Right hindlimb (tissue), 1 donor: Measurements from ENCODE around the gene PCDH9.
"Not testable (repeated sequence)": the region's sequence is repeated elsewhere in the genome, so short reads cannot be mapped to it uniquely, and the experiment has no call there.

Experiments
- DNase-seq: peaks from one replicate; pipeline ENCODE4 v3.0.0-alpha.2; 2018

Gene PCDH9

DNA sequence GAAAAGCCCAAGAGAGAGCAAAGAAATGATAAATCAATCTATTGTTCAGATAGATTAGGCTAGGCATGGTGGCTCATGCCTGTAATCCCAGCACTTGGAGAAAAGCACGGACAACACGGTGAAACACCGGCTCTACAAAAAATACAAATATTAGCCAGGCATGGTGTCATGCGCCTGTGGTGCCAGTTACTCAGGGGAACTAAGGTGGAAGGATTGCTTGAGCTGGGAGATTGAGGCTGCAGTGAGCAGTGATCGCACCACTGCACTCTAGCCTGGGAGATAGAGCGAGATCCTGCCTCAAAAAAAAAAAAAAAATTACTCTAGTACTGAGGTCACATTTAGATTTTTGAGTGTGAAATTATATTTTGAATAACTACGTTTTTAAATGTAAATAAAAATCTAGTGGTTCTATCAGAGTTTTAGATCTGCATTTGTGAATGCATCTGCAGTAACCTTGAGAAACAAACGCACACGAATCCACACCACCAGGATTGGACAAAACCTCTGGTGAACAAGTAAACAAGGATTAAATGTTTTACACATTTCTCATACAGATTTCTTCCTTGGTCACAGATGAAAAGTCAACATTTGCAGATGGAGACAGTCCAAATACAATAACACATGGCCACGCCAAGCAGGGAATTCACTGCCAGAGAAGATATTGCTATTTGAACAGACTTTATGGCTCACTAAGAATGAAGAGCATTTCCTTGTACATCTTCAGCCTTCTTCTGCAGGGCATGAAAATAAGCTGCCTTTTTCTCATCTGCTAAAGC is 917.6 kb downstream of the PCDH9 start:
- no peak for DNase-seq

DNA sequence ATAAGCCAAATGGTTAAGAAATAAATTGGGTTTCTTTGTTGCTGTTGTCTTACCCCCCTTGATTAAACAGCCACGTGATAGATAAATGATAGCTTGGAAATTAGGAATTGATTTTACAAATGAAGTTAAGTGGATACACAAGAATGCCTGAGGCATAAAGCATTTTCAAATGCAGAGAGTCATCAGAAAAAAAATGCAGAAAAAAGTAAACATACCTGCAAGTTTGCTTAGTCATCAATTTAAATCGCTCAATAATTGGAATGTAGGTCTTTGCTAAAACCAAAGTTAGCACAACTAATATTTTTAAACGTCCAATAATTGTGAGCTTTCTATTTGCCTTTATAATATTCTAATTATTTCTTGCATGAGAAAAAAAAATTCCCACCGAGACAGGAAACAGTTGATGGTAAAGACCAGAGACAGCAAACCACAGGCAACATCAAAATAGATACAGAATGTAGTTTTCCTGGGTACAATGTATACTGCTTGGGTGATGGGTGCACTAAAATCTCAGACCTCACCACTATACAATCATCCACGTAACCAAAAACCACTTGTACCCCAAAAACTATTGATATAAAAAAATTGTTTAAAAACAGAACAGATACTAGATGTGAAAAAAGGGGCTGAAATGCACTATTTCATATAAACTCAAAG is 924.0 kb downstream of the PCDH9 start:
- no peak for DNase-seq

DNA sequence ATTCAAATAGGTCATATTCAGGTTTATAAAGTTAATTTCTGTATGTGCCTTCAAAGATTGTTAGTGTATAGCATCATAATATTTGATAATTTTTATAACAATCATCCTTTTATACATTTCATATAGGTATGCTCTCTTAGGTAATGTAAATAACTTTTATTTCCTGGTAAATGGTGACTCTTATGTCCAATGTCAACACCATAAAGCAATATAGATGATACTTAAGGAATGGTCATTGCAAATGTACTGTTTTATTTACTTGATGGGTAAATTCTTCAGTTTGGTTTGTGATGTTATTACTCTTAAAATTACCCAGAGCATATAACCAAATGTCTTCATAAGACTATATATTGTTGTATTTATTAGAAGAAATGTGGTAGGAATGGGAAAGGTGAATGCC is 928.7 kb downstream of the PCDH9 start:
- DNase-seq = no peak

DNA sequence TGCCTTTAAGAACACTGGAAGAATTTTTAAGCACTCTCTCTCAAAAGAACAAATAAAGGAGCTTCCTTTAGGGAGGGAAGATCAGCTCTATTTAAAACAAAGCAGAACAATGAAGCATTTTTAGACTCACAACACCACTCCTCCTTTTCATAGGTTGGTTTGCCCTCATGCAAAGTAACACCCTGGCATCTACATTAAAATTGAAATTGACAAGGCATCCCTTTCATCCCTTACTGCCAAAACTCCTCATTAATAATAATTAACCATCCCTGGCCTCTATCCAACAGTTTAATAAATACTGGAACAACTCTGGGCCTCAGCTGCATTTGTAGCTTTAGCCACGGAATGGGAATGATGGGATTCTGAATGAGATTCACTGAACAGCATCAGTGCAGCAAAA is 929.1 kb downstream of the PCDH9 start:
- DNase-seq = no peak

DNA sequence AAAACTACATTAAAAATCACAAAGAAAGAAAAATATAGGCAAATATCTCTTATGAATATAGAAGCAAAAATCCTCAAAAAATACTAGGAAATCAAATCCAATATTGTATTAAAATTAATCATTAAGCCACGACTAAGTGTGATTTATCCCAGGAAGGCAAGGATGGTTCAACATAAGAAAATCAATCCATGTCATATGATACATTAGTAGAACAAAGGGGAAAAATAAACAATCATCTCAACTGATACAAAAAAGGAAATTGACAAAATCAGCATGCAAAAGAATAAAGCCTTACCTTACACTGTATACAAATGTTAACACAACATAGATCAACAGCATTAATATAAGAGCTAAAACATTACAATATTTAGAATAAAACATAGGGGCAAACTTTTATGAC is 933.3 kb downstream of the PCDH9 start:
- no peak for DNase-seq

DNA sequence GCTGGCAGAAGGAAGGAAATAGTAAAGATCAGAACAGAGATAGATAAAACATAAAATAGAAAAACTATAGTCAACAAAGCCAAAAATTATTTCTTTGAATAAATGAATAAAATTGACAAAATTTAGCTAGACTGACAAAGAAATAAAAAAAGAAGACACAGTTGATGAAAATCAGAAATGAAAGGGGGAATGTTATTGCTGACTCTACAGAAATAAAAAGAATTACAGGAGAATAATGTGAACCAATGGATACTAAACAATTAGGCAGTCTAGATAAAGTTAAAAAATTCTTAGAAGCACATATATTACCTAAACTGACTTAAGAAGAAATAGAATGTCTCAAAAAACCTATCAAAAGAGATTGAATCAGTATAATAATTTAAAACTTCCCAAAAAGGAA is 933.8 kb downstream of the PCDH9 start:
- DNase-seq = no peak

DNA sequence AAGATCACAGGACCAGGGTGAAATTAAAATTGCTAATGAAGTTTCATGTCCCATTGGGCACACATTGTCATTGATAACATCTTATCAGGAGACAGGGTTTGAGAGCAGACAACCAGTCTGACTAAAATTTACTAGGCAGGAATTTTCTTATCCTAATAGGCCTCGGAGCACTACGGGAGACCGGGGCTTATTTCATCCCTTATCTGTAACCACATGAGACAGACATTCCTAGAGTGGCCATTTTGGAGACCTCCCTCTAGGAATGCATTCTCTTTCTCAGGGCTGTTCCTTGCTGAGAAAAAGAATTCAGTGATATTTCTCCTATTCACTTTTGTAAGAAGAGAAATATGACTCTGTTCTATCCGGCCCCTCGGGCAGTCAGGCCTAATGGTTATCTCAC is 943.3 kb downstream of the PCDH9 start:
- not testable (repeated sequence) for DNase-seq

DNA sequence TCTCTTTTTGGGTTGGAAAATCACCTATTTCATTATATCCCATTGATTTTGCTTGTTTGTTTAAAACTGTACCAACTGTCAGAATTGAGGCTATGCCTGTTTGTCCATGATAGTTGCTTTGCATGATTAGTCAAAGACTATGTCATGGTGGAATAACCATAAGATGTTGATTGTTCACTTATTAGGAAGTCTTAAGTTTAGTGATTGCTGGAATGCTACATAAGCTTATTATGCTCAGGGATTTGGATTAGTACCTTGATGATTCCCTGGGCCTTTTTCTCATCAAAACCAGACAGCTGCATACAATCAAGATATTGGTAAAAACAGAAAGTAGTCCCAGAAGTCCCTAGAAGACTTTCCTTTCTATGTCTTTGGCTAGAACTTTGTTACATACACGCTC is 954.7 kb downstream of the PCDH9 start:
- DNase-seq = no peak

DNA sequence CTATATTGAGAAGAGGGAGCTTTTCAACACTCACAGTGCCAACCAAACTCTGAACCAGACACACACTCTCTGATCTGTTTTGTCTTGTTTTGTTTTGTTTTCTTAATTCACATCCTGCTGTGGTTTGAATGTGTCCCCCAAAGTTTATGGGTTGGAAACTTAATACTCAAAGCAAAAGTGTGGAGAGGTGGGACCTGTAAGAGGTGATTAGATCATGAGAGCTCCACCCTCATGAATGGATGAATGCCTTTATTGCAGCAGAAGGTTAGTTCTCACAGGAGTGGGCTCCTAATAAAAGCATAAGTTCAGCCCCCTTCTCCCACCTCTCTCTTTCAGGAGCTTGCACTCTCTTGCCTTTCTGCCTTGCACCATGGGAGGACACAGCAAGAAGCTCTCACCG is 957.1 kb downstream of the PCDH9 start:
- DNase-seq = no peak

DNA sequence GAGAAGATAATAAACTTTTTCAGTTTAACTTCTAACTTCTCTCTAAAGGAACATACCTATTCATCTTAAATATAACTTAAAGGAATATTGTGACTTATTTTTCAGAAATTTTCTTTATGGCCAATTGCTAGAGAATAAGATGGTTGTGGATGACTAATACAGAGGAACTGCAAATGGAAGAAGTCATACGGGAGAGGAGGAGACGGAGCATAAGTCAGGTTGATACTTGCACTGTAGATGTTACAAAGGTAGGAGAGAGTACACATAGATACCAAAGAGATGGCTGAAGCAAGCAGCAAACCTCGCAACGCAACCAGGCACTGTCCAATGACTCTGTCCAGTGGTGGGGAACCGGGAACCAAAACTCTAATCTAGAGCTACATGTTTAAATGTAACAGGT is 963.4 kb downstream of the PCDH9 start:
- DNase-seq = no peak

DNA sequence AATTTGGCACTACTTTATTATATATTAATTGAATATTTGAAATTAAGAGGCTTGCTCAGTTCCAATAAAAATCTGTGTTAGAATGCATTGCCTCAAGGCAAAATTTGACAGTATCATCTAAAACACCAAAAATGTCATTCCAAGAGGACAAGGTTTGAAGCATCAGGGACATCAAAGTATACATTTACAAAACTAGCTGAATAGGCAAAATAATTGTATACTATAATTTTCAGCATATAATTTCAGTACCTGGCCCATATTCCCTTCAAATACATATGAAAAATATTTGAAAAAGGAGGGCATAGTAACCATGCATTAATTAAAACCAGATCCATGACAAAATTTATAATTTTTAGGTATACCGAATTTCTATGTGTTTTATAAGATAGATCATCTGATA is 963.8 kb downstream of the PCDH9 start:
- no peak for DNase-seq

DNA sequence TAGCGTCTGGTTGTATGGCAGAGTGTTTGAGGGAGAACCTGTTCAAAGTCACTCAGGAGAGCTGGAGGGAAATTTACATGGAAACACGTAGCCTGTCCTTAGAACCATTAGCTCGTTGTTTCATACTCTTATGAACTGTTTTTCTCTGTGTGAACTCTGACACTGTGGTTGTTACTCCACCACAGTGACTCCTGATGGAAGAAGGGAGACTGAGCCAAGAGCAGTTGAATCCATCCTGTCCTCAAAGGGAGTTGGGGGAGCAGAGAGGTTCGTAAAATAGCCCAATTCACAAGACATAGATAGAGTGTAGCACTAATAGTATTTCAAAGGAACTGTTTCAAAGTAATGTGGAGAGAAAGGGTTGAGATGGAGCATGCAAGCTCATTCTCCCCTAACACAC is 964.8 kb downstream of the PCDH9 start:
- DNase-seq = no peak

DNA sequence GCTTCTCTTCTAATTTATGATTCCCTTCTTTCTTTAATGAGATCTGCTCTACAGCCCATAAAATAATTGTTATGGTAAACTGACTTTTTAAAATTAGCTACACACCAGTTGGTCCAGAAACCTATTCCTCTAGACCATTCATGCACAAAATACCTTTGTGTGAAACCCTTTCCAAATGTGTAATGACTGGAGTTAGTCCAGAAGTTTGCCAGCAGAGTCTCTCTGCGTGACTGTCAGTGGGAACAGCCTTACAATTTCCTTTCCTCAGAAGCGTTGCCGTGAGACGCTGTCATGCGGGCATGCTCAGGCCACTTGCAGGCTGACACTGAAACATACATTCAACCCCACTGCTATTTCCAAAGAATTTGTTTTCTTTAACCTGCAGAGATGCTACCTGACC is 965.2 kb downstream of the PCDH9 start:
- DNase-seq = no peak

DNA sequence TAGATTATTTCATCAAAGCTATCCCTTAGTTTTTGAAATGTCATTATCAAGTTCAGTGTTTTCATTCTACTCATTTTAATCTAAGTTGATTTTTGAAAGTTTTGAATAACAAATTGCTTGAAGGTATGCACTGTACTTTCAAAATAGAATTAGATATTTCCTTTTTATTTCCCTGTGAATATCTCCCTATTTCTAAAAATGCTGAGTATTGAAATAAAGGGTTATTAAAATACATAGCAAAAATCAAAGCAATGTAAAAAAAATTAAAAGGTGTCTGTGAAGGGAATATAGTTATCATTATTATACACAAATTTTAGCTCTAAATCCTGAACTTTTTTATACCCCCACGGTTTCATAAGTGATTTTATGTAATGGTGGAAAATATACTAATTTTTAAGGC is 967.8 kb downstream of the PCDH9 start:
- no peak for DNase-seq

DNA sequence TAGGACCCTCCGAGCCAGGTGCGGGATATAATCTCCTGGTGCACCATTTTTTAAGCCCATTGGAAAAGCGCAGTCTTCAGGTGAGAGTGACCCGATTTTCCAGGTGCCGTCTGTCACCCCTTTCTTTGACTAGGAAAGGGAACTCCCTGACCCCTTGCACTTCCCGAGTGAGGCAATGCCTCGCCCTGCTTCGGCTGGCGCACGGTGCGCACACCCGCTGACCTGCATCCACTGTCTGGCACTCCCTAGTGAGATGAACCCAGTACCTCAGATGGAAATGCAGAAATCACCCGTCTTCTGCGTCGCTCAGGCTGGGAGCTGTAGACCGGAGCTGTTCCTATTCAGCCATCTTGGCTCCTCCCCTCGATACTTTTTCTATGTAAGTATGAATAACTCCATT is 970.7 kb downstream of the PCDH9 start:
- DNase-seq = not testable (repeated sequence)
